GM19372 (cell line): Measurements from ENCODE around the gene HSD17B14.
A peak's percentile ranks its signal among the peaks of the same experiment; 100 is the strongest.
"Not testable (repeated sequence)": the region's sequence is repeated elsewhere in the genome, so short reads cannot be mapped to it uniquely, and the experiment has no call there.

Experiments
- ATAC-seq: cut with Tn5 transposase; IDR thresholded peaks from one replicate; pipeline ENCODE4 v1.9.1; 2021; ENCODE audit warnings: mild to moderate bottlenecking, low read depth, moderate library complexity; ENCODE audit not compliant: unreplicated experiment

Gene HSD17B14

DNA sequence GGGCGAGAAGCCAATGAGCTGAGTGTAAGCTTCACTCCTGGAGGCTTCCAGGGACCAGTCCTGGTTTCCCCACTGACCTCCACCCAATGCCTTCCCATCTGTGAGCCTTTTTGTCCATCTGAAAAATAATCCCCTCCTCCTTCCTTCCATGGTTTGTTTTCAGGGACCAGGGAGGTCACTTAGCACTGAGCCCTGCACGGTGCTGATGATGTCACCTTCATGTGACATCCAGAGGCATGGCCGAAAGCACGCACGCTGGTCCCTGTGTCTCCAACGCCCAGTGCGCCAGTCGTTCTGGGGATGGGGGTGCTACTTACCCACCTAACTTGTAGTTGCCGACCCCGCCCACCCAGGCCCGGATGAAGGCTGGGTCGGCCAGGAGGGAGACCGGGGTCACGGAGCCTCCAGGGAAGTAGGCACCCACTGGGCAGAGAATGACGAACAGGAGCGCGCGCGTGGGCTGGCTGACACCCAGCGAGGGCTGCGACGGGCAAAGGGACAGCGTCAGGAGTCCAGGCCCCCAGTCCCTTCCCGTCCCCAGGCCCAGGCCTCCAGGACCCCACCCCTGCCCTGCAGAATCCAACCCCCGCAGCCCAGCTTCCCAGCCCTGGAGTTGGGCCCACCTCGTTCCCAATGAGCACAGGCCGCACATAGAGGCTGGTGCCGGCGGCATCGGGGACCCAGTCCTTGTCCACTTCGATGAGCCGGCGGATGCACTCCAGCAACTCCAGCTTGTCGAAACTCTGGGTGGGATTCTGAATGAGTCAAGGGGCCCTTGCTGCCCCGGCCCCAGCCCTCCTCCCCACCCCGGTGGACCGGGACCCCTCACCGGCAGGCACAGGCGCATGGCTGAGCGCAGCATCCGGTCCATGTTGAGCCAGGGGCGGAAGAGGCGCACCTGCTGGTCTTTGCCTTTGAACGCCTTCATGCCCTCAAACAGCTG lies 36.7 kb downstream of the HSD17B14 start:
- ATAC-seq, result no peak

DNA sequence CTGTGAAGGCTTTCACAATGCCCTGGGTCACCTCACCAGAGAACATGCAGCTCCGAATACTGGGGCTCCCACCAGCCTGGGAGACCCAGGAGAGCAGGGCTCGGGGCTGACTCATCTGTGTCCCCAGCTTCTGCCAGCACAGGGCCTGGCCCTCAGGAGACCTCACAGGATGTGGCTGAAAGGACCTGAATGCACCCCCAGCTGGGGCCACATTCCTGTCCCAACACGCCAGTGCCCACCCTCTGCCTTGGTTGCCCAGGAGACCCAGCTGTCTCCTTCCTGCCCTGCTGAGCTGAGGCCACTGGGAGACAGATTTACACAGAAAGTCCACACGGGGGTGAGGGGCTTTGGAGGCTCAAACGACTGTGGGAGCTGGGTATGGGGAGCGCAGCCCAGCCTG lies 37.4 kb downstream of the HSD17B14 start:
- no peak for ATAC-seq

DNA sequence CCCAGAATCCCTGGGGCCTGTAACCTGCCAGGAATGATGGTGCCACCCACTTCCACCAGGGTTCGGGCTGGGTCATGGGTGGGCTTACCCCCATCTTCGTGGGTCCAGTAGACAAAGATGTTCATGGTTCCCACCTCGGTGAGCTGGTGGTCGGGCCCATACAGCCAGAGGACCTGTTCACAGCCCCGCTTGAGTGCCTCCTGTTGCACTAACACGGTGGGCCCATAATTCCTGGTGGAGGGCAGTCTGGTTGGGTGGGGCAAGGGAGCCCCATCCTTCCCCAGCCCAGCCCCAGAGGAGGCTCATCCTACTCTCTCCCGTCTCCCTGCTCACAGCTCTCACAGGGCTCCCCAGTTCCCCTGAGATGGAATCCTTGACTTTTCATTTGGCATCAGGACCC lies 39.2 kb downstream of the HSD17B14 start:
- ATAC-seq, result no peak

DNA sequence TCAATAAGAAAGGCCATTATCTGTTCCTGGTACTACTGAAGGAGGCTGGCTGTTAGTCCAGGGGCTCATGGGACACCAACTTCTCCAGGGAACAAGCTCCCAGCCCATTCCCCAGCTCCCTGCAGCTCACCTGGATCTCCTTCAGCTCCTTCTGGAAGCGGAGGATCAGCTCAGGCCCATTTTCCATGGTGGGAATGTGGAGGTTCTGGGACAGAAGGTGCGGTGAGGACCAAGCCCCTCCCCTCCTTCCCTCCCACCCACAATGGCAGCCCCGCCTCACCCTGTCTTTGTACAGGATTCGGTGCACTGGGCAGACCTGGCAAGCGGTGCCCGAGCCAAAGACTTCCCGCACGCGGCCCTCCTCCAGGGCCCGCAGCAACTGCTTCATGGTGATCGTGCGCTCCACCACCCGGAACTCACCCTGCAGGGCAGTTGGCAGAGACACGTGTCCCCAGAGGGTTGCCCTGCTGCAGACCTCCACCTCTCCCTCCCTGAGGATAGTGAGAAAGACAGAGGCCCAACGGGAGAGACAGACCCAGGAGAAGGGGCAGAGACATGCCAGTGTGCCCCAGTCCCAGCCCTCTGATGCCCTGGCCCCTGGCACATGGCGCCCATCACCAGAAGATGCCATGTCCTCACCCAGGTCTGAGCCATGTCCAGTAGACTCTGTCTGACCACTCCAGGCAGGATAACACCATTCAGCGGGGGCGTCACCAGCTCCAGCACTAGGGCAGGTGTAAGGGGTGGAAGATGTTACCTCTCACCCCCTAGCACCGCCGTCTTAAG lies 39.8 kb downstream of the HSD17B14 start:
- ATAC-seq, result no peak

DNA sequence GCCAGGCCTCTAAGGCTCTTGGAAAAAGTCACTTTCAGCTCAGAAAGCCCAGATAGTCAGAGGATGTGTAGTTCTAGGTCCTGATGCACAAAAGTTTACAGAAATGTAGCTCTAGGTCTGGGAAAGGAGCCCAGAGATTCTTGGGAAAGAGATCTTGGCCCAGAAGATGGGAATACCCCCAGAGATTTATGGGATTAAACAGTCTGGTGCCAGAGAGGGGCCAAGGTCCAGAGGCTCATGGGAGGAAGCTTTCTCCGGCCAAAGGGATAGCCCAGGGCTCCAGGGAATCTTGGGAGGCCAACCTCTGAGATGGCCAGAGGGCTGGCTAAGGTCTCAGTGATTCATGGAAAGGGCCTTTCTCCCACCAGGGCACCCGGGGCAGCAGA lies 40.6 kb downstream of the HSD17B14 start:
- no peak for ATAC-seq

DNA sequence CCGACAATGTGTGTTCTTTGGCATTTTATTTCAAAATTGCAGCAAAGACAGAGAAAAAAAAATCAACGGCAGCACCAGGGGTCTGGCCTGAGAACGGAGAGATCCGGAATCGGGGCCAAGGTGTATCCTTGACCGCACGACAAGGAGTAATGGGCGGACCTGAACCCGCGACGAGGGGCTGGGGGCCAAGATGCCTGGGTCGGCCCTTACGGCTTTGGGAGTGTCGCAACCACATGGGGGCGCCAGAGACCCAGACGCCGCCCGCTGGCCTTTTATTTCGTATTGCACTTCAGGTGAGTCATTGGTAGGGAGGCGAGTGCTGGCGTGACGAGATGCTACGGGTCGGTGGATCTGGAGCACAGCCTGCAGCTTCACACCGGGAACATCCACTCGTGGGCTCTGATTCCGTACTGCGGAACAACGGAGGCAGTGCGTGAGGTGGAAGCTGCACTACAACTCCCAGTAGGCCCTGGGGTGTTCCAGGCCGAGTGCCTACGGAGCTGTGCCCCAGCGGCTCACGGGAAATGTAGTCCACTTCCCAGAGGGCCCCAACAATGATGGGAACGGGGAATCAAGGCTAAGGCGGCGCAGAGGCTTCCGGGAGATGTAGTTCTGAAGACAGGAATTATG lies 41.1 kb downstream of the HSD17B14 start:
- ATAC-seq, result peak; percentile 79

DNA sequence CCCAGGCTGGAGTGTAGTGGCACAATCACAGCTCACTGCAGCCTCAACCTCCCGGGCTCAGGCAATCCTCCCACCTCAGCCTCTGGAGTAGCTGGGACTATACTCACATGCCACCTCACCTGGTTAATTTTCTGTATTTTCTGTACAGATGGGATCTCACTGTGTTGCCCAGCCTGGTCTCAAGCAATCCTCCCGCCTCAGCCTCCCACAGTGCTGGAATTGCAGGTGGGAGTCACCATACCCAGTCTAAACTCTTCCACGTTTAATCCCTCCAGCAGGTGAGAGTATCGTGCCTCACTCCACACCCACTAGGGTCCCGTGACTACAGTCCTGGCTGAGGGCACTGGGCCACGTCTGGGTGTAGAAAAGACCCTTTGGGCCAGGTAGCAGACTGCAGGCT lies 42.0 kb downstream of the HSD17B14 start:
- ATAC-seq, result no peak

DNA sequence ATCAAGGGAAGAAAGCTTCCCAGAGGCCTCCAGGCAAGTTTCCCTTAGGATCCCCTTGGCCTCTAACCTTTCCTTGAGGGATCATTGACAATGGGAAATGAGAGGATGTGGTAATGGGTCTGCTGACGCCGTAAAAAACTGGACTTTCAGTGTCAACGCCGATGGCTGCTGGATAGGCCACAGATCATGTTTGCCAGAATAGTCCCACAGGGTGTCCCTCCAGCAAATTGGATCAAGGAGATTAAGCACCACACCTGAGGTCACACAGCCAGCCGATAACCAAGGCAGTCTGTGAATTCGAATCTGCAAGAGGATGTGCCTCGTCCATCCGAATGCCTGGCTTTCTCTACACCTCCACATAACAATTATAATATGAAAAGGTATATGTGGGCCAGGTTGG lies 43.0 kb downstream of the HSD17B14 start:
- no peak for ATAC-seq

DNA sequence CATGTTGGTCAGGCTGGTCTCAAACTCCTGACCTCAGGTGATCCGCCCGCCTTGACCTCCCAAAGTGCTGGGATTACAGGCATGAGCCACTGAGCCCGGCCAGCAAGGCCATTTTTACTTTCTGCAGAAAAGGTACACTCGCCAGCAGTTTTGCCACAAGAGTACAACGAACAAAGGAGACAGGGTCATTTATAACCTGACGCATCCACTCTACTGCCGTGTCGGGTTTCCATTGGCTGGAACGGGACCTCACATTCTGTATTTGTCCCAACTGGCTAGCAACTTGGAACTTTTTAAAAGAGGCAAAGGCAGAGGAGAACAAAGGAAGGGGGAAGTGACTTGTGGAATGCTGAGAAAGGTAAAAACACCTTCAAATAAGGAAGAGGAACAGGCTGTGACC lies 49.0 kb downstream of the HSD17B14 start:
- not testable (repeated sequence) for ATAC-seq

DNA sequence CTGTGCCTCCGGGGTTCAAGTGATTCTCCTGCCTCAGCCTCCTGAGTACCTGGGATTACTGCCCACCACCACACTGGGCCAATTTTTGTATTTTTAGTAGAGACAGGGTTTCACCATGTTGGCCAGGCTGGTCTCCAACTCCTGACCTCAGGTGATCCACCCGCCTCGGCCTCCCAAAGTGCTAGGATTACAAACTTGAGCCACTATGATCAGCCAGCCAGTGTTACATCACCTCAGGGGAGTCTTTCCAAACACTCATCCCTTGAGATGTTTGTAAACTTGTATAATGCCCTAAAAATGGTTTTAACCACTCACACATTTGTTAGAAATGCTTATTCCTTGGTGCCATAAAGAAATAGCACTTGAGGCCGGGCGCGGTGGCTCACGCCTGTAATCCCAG lies 49.9 kb downstream of the HSD17B14 start:
- not testable (repeated sequence) for ATAC-seq

DNA sequence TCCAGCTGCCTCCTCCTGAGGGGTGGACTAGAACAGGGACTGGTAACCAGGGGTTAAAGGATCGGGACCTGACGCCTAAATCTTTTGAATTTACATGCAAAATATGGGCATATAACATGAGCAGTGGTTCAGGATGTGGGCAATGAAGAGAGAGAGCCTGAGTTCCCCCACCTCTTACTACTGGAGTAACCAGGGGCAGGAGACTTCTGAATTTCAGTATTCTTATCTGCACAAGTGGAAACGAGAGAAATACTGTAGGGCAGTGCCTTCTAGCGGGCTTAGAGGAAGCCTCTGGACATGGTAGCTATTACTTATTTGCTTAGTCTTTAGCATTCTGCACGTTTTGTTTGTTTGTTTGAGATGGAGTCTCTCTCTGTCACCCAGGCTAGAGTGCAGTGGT lies 51.8 kb downstream of the HSD17B14 start:
- no peak for ATAC-seq

DNA sequence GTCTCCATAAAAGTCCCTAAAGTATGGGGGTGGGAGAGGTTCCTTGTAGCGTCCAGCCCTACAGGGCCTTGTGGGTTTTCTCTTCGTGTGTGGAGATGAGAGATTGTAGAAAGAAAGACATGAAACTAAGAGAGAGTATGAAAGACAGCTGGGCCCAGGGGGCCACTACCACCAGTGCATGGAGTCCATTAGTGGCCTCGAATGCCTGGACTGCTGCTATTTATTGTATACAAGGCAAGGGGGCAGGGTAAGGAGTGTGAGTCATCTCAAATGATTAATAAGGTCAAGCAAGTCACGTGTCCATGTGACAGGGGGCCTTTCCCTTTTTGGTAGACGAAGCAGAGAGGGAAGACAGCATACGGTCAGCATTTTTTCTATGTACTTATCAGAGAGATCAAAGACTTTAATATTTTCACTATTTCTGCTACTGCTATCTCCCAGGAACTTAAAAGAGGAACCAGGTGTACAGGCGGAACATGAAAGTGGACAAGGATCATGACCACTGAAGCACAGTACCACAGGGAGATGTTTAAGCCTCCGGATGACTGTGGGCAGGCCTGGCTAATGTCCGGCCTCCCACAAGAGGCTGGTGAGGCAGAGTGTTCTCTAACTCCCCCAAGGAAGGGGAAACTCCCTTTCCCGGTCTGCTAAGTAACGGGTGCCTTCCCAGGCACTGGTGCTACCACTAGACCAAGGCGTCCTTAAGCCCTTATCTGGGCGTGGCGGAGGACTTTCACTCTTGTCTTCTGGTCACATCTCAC lies 55.5 kb downstream of the HSD17B14 start:
- ATAC-seq, result no peak

DNA sequence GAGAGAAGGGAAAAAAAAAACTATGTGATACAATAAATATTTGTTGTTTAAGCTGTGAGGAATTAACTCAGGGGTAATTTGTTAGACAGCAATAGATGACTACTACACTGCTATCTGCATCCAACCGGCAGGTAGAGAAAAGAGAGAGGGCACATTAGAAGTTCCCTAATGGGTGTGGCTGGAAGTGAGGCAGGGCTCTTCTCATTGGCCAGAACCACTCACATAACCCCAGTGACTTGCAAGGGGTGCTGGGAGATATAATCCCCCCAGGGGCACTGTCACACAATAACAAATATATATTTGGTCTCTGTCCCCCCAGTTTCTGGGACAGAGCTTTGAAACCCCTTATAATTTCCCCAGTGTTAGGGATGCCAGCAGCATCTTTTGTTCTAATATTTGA lies 56.7 kb downstream of the HSD17B14 start:
- no peak for ATAC-seq

DNA sequence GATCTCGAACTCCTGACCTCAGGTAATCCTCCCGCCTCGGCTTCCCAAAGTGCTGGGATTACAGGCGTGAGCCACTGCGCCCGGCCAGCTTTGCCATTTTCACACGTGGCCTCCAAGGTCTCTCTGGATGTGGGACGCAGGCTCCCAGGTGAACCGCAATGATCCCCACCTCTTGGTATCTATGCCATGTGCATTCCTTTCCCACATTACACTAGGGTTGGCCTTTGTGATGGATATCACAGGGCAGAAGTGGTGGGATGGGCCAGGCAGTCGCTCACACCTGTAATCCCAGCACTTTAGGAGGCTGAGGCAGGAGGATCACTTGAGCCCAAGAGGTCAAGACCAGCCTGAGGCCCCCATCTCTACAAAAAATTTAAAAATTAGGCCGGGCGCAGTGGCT lies 58.6 kb downstream of the HSD17B14 start:
- ATAC-seq, result no peak

DNA sequence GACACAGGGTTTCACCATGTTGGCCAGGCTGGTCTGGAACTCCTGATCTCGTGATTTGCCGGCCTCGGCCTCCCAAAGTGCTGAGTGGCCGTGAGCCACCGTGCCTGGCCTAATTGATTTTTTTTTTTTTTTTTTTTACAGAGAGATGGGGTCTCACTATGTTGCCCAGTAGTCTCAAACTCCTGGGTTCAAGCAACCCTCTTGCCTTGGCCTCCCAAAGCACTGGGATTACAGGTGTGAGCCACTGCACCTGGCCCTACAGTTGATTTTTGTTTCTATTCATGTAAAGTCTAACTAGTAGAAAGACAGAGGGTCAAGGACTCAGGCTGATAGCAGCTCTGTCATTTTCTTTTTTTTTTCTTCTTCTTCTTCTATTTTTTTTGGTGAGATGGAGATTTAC lies 59.2 kb downstream of the HSD17B14 start:
- no peak for ATAC-seq

DNA sequence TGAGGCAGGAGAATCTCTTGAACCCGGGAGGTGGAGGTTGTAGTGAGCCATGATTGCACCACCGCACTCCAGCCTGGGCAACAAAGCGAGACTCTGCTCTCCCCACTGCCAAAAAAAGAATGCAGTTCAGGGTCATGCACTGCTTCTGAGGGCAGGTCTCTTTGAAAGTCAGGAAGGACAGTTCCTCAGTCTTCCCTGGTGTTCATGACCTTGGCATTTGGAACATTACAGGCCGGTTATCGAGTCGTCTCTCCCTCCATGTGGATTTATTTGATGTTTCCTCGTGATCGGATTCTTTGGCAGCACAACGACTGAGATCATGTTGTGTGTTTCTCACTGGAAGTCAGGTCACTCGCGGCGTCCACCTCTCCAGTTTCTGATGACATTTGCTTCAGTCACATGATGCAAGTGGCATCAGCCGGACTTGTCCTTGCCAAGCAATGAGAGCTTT lies 63.8 kb downstream of the HSD17B14 start:
- no peak for ATAC-seq

DNA sequence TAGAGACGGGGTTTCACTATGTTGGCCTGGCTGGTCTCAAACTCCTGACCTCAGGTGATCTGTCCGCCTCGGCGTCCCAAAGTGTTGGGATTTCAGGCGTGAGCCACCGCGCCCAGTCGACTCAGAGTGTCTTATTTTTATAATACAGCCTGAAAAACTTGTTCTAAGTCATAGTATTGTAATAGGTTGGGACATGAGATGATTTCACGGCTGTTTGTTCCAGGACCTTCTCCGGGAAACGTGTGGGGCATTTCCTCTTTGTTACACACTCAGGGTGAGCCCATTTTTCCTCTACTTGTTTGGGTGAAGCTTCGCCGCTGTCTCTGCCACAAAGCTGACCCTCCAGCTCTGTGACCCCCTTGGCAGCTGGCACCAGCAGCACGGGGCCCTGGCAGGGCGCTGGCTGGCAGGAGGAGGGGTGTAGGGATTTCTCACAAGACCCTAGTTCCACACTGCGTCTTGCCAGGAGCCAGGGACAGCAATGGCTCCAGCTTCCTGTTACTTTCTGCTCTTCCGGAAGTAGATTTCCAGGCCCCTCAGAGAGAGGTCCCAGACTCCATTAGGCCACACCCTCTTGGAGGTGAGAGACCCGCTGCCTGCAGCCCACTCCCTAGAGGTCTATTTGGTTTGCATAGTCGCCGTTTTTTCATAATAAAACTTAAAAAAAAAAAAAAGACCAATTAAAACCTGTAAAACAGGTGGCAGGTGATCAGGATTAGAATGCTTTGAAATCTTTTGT lies 65.4 kb downstream of the HSD17B14 start:
- ATAC-seq, result no peak

DNA sequence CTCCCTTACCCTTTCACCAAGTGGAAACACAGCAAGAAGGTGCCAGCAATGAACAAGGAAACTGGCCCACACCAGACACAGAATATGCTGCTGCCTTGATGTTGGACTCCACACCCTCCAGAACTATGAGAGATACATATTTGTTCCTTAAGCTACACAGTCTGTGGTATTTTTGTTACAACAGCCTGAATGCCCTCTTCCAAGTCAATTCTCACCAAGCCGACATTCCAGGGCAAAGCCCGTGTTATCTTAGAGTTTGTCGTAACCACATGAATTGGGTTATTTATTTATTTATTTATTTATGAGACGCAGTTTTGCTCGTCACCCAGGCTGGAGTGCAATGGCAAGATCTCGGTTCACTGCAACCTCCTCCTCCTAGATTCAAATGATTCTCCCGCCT lies 66.0 kb downstream of the HSD17B14 start:
- no peak for ATAC-seq

DNA sequence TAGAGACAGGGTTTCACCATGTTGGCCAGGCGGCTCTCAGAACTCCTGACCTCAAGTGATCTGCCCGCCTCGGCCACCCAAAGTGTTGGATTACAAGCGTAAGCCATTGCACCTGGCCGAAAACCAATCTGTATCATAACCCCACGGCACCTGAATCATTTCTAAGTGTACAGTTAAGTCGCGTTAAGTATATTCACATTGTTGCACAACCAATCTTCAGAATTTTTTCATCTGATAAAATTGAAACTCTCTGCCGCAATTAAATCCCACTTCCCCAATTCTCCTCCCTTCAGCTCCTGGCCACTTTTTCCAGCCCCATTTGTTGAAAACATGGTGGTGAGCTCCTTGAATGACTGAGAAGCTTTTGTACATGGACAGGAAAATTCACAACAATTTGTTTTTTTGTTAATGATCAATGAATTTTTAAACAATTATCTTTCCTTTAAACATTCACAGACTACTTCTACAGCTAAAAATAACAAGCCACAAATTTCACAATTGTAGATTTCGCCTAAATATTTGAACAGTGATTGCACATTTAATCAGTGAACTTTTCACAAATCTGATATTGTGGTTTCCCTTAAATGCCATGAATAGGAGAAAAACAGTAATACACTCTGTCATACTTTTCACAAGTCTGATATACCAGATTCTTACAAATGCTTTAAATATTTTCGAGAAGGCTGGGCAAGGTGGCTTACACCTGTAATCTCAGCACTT lies 67.1 kb downstream of the HSD17B14 start:
- no peak for ATAC-seq
